ENCODE results near the gene ALDOC.
"Not testable (repeated sequence)": the region's sequence is repeated elsewhere in the genome, so short reads cannot be mapped to it uniquely, and the experiment has no call there.

The ALDOC gene

DNA sequence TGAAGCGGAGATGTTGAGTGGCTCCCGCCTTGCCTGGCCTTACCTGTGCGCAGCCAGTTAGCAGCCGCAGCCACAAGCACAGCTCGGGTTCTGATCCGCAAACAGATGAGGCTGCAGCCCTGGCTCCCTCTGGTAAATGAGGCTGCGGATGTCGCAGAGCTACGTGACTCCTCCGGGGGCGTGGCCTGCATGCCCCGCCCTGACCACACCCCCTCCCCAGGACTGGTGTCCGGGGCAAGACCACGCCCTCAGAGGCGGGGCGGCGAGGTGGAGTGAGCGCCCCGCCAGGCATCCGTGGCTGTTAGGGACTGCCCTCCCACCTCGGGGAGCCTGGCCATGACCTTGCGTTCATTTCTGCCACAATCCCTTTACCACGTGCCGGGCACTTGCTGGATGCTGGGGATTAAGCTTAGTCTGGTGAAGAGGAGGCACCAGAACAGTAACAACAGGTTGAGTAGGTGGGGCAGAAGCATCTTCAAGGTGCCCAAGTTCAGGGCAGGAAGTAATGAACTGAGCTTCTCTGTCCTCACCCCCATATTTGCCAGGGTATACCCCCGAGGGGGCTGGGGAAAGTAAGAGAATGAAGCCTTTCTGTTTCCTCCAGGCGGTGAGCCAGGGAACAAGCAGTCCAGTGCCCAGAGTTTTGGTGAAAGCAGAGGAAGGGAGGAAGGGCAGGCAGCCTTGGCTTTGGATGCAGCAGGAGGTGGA, at the start of gene ALDOC:
TSS of gene ALDOC (minus strand) at position 138 of the 708 bp plus-strand sequence. CDS start 1,363 bp downstream, outside the sequence.
- peak; percentile 98 for DNase-seq

DNA sequence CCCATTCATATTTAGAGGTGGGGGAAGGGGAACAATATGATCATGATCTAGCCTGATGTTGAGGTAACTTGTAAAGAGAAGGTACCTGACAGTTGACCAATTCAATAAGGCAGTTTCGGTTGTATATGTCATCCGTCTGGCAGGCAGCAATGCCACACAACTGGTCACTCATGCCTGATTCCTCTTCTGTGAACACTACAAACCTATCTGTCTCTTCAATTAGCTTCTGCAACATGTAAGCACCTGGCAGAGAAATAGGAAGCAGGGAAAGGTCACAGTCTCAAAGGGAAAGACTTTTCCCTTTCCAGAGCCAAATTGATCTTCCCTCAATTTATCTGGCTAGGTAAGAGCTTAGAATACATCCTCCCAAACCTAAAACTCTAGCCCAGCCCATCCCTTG, 47.5 kb upstream of the ALDOC start:
- no peak for DNase-seq

DNA sequence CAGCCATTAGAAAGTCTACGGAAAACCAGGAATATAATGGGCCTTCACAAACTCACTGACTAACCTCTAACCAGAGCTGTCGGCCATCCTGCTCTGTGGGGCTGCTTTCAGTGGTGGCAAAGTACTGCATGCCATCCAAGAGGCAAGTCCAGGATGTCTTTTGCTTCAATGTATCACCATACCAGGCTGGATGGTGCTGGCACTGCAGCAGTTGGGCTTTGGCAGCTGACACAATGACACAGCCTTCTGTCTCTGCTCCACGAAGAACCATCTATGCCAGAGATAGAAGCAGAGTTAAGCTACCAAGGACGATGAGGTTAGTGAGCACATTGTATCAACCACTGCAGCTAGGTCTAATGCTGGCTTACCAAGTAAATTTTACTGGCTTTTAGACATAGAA, 47.0 kb upstream of the ALDOC start:
- DNase-seq: no peak

- DNase-seq: no peak
These were observed 45.5 kb upstream of the ALDOC start for GRCh38 chr17:28622186-28622585.

DNA sequence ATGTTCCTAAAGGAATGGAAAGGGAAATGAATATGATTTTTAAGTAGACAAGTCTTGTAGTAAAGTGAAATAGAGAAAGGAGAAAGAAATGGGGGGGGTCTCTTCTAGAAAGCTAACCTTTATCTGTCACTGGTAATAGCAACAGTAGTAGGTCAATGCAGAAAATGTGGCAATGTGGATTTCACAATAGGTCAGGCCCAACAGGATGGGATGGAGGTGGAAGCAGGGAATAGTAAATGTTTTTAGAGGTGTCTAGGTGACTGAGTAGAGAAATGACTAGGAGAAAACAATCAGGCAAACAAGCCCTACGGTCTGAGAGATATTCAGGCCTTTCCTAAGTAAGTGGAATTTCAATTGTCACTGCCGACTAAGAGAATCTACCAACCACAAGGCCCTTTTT, 43.3 kb upstream of the ALDOC start:
- DNase-seq: no peak

GRCh38 chr17:28618464-28618863, 41.8 kb upstream of the ALDOC start:
- DNase-seq: no peak

DNA sequence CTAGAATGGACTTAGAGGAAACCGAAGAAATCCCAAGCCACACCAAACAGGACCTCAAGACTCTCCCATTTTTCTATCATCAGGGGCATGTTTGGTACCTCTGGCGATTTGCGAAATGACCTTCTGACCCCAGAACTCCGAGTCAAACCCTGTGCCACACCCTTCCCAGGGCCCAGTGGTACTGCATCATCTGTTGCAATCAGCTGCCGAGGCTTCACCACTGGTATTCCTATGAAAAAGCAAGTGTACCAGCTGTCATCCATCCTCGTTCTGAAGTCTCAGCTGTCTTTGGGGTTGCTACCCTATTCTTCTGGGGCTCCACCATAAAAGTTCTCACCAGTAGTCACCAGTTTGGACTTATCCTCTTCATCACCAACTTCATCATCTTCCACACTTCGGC, 39.6 kb upstream of the ALDOC start:
- no peak for DNase-seq

GRCh38 chr17:28615260-28615940, 38.7 kb upstream of the ALDOC start:
- DNase-seq: no peak

- DNase-seq: no peak
These were observed 37.3 kb upstream of the ALDOC start, which contains the start of gene RSKR for GRCh38 chr17:28613931-28614381. TSS of gene RSKR (minus strand) at chr17:28614185. CDS start at chr17:28614161, 24 bp downstream.

- peak; percentile 29 for DNase-seq
These were observed 36.5 kb upstream of the ALDOC start for GRCh38 chr17:28612936-28613872.

DNA sequence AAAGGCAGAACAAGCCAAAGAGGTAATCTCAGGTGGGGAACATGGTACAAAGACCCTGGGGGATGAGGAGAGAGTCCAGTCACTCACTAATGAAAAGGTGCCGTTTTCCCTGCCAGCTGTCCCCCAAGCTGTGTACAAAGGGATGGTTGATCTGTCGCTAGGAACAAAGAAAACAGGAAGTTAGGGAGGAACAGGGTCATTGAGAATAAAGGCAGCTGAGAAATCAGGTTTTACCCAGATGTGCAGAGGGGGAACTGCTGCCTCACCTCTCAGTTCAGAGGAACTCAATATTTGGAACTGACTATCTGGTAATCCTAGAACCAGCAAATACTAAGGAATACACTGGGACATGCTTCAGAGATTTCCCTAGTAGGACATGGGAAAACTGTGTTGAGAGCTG, 35.8 kb upstream of the ALDOC start:
- DNase-seq: no peak

DNA sequence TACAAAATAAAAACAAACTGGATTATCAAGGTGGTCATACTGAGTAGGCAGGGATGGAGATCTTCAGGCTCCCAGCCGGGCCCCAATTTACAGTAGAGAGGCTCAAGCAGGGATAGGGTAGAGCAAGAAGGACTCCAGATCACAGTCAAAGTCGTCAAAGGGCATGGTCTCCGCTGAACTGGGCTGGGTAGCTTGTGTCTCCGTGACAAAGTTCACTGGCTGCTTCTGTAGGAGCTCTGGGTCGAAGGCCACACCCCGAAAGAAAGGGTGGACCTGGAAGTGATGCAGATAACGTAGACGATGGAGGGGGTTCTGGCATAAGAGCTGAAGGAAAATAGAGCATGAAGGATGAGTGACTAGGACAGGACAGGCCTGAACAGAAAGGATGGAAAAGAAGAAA, 33.7 kb upstream of the ALDOC start:
- no peak for DNase-seq

DNA sequence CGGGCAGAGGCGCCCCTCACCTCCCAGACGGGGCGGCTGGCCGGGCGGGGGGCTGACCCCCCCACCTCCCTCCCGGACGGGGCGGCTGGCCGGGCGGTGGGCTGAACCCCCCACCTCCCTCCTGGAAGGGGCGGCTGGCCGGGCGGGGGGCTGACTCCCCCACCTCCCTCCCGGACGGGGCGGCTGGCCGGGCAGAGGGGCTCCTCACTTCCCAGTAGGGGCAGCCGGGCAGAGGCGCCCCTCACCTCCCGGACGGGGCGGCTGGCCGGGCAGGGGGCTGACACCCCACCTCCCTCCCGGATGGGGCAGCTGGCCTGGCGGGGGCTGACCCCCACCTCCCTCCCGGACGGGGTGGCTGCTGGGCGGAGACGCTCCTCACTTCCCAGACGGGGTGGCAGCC, 27.3 kb upstream of the ALDOC start:
- DNase-seq: not testable (repeated sequence)

GRCh38 chr17:28599311-28600184, 22.9 kb upstream of the ALDOC start:
- DNase-seq: peak; percentile 53

GRCh38 chr17:28598799-28599310, 22.2 kb upstream of the ALDOC start, which contains the start of gene SPAG5:
TSS of gene SPAG5 (minus strand) at chr17:28599025. CDS start at chr17:28598946, 79 bp downstream.
- peak; percentile 91 for DNase-seq

- no peak for DNase-seq
These were observed 21.7 kb upstream of the ALDOC start for GRCh38 chr17:28598389-28598788.

DNA sequence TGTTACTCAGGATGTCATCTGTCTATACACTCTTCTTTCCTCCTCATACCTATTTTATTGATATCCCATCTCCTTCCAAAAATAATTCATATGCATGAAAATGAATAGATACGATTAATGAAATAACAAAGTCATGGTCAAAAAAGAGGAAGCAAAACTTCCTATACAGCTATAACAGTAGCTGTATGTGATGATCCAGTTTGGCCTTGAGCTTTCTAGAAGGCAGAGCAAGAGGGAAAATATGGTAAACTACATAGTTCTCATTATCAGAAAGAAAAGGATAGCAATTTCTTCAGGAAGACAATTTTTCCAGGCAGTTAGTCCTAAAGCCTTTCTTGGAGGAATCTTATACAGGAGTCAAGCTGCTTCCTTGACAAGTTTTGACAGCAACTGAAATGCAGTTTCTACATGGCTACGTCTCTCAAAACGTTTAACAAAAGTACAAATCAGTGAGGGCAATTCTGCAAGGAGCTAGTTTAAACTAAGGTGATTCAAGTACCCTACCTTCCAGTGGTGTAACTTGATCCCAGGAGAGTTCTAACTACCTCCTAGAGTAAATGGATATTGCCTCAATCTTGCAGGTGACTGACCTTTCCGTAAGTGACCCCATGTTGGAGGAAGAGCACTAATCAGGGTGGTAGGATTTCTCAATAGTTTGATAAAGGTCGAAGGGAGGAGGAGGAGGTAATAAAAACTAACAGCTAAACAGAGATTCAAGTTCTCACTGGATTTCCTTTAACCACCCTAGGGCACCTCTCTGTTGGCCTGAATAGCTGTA, 21.1 kb upstream of the ALDOC start:
- no peak for DNase-seq

DNA sequence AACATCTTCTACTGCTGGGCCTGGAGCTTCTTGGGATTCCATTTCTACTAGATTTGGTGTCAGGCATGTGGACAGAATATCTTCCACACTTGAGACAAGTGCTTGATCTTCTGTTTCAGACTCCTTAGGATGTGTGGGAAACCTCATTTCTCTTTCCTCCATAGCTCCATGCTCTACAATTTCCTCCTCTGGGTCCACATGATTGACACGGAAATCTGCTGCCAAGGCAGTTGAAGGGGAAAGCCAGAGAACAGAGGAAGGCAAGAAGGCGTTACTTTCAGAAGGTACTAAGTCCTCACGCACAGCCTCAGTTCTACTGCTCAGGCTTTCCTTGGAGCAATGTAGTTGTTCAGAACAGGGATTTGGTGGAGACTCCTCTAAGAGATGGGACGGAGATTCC, 15.6 kb upstream of the ALDOC start:
- no peak for DNase-seq

DNA sequence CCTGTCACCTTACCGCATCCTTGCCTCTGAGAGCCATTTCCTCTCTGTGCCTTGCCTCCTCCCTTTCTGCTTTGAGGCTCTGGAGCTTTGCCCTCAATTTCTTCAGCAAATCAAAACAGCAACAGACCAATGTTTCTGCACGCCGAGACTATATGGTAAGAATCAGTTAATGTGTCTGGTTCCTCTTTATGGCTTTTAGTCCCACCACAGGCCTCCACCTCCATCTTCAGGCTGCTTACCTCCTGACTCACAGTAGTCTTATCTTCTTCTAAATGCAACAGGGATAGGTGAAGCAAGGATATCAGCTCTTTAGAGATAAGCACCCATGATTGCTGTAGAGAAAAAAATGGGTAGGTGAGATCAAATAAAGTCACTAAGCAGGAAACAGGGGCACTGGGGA, 9.2 kb upstream of the ALDOC start:
- no peak for DNase-seq

DNA sequence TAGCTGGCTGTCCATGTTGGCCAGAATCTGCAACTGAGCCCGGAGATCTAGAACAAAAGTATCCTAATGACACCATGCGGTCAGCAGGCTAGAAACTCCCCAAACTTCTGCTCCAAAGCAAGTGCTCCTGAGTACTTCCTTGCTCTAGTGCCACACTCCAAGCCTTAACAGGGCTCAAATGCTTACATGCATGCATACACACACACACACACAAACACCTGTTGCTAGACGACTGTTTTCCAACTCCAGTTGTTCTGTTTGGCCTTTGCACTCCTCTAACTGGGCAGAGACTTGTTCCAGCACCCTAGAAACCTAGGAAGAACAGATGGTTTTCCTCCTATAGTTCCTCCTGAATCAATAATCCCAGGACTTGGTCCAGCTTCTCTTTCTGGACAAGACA, 7.7 kb upstream of the ALDOC start:
- DNase-seq: no peak

- no peak for DNase-seq
These were observed 5.8 kb upstream of the ALDOC start for GRCh38 chr17:28582513-28582912.
